Measurements from ENCODE around the gene C12orf42. TPM values are rescaled to one million over a fixed set of nuclear protein-coding genes. Genes with fewer than 3 reads are reported as not detected.

The C12orf42 gene
- total and polyA plus RNA-seq, 4 donors = 0.14 to 0.17 TPM; not detected in 2

- TF ChIP-seq RXRA (IDR thresholded peaks at IDR 0.05) (no peak), FOXA2 (IDR thresholded peaks at IDR 0.05) (no peak), HNF4A (conservative IDR thresholded peaks at IDR 0.05) (no peak), EGR1 (IDR thresholded peaks at IDR 0.05; ENCODE audit: low read depth in 2 of 2) (no peak), NR2F2 (IDR thresholded peaks at IDR 0.05) (no peak), HNF4G (IDR thresholded peaks at IDR 0.05) (no peak), GABPA (IDR thresholded peaks at IDR 0.05 in 1 of 2, conservative IDR thresholded peaks at IDR 0.05 in 1 of 2) (no peak), ATF3 (IDR thresholded peaks at IDR 0.05) (no peak), YY1 (IDR thresholded peaks at IDR 0.05) (no peak), TAF1 (conservative IDR thresholded peaks at IDR 0.05) (no peak), JUND (IDR thresholded peaks at IDR 0.05) (no peak), FOXA1 (IDR thresholded peaks at IDR 0.05) (no peak), RAD21 (IDR thresholded peaks at IDR 0.05) (no peak), SP1 (IDR thresholded peaks at IDR 0.05) (no peak), MAX (IDR thresholded peaks at IDR 0.05) (no peak)
- TF ChIP-seq, protein P1, sequence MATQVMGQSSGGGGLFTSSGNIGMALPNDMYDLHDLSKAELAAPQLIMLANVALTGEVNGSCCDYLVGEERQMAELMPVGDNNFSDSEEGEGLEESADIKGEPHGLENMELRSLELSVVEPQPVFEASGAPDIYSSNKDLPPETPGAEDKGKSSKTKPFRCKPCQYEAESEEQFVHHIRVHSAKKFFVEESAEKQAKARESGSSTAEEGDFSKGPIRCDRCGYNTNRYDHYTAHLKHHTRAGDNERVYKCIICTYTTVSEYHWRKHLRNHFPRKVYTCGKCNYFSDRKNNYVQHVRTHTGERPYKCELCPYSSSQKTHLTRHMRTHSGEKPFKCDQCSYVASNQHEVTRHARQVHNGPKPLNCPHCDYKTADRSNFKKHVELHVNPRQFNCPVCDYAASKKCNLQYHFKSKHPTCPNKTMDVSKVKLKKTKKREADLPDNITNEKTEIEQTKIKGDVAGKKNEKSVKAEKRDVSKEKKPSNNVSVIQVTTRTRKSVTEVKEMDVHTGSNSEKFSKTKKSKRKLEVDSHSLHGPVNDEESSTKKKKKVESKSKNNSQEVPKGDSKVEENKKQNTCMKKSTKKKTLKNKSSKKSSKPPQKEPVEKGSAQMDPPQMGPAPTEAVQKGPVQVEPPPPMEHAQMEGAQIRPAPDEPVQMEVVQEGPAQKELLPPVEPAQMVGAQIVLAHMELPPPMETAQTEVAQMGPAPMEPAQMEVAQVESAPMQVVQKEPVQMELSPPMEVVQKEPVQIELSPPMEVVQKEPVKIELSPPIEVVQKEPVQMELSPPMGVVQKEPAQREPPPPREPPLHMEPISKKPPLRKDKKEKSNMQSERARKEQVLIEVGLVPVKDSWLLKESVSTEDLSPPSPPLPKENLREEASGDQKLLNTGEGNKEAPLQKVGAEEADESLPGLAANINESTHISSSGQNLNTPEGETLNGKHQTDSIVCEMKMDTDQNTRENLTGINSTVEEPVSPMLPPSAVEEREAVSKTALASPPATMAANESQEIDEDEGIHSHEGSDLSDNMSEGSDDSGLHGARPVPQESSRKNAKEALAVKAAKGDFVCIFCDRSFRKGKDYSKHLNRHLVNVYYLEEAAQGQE (IDR thresholded peaks at IDR 0.05) = no peak
- TF ChIP-seq, protein P2, sequence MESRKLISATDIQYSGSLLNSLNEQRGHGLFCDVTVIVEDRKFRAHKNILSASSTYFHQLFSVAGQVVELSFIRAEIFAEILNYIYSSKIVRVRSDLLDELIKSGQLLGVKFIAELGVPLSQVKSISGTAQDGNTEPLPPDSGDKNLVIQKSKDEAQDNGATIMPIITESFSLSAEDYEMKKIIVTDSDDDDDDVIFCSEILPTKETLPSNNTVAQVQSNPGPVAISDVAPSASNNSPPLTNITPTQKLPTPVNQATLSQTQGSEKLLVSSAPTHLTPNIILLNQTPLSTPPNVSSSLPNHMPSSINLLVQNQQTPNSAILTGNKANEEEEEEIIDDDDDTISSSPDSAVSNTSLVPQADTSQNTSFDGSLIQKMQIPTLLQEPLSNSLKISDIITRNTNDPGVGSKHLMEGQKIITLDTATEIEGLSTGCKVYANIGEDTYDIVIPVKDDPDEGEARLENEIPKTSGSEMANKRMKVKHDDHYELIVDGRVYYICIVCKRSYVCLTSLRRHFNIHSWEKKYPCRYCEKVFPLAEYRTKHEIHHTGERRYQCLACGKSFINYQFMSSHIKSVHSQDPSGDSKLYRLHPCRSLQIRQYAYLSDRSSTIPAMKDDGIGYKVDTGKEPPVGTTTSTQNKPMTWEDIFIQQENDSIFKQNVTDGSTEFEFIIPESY (IDR thresholded peaks at IDR 0.05) = no peak
- TF ChIP-seq, protein P3, sequence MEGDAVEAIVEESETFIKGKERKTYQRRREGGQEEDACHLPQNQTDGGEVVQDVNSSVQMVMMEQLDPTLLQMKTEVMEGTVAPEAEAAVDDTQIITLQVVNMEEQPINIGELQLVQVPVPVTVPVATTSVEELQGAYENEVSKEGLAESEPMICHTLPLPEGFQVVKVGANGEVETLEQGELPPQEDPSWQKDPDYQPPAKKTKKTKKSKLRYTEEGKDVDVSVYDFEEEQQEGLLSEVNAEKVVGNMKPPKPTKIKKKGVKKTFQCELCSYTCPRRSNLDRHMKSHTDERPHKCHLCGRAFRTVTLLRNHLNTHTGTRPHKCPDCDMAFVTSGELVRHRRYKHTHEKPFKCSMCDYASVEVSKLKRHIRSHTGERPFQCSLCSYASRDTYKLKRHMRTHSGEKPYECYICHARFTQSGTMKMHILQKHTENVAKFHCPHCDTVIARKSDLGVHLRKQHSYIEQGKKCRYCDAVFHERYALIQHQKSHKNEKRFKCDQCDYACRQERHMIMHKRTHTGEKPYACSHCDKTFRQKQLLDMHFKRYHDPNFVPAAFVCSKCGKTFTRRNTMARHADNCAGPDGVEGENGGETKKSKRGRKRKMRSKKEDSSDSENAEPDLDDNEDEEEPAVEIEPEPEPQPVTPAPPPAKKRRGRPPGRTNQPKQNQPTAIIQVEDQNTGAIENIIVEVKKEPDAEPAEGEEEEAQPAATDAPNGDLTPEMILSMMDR (IDR thresholded peaks at IDR 0.05; ENCODE audit: low read depth, low read length, missing input control) = no peak
- H3K4me3 ChIP-seq (ENCODE audit: low read depth in 1 of 3, low read length in 3 of 3) = no peak overlapping the region
- 64% methylated on average over 3 of the region's 3 CpGs for WGBS
These were observed 109.3 kb downstream of the C12orf42 start for GRCh38 chr12:103386451-103386850.

More at GRCh38 chr12:103386451-103386850, 109.3 kb downstream of the C12orf42 start:
- H3K9ac ChIP-seq (ENCODE audit: low read depth in 1 of 2, low read length in 2 of 2) = no peak overlapping the region
- H3K4me1 ChIP-seq (ENCODE audit: control insufficient read depth in 4 of 4, insufficient read depth in 4 of 4, low read length in 3 of 4) = no peaks in the 10 kb centered on the region
- no peaks in the 10 kb centered on the region for H3K36me3 ChIP-seq (ENCODE audit: control insufficient read depth in 4 of 4, insufficient read depth in 3 of 4, low read depth in 1 of 4, low read length in 3 of 4)
- no peak for DNase-seq (ENCODE audit: low spot score)
- H3K27me3 ChIP-seq (ENCODE audit: control insufficient read depth in 4 of 4, insufficient read depth in 4 of 4, low read length in 3 of 4) = no peaks in the 10 kb centered on the region
- no peaks in the 10 kb centered on the region for H3K9me3 ChIP-seq (ENCODE audit: control insufficient read depth in 4 of 4, low read length in 3 of 4)
- no peak overlapping the region for H3K27ac ChIP-seq (ENCODE audit: low read depth in 1 of 2, low read length in 2 of 2)

All from liver (tissue), 9 donors.